ENCODE data around the gene SIVA1. TPM values are rescaled to one million over a fixed set of nuclear protein-coding genes. Genes with fewer than 3 reads are reported as not detected.

SIVA1 gene
- total and polyA plus RNA-seq, 2 donors (not counting 1 experiment from before 2014, with no cell fraction given): 50.7 to 123 TPM

DNA sequence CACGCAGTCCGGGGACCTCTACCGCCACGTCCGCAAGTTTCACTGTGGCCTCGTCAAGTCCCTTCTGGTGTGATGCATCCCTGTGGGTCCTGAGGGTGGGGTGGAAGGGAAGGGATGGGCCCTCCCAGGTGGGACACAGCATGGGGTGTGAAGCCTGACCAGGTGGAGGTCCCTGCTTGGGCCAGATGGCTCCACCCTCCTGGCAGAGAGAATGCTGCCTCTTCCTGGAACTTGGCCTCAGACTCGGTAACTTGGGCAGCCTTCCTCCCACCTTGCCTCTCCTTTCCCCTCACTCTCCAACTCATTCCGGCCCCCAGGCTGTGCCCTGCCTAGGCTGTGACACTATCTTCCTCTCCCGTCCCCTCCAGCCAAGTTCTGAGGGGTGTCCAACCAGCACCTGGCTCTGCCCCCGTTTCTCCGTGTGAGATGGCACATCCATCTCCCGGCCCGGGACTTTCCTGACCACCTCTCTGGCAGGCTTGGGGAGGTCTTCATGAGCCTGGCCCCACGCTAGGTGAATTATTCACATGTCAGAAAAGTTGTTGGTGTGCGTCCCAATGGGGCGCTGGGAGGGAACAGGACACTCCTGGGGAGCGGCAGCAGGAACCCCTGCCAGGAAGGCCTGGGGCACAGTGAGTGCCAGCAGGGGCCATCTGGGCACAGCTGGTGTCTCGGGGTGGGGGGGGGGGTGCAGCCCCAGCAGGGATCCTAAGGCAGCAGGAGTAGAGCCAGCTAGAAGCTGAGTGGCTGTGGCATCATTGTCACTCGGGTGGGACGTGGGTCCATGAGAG lies 49.6 kb downstream of the SIVA1 start:
- H3K4me2 ChIP-seq (replicated peaks; ENCODE audit: low read depth, low read length, poor library complexity, severe bottlenecking): peak overlapping the region; percentile 99
- H2AFZ ChIP-seq (ENCODE audit: insufficient read depth, low read depth, low read length, poor library complexity, severe bottlenecking): no peak overlapping the region
- DNase-seq (no peak), ATAC-seq (ENCODE audit: low read depth) (no peak)
- H3K27me3 ChIP-seq (replicated peaks in 1 of 4; ENCODE audit: control extremely low read depth in 1 of 4, control insufficient read depth in 3 of 4, insufficient read depth in 4 of 4, low read length in 3 of 4): no peaks in the 10 kb centered on the region
- H3K36me3 ChIP-seq (replicated peaks in 1 of 2; ENCODE audit: control extremely low read depth in 1 of 2, control insufficient read depth in 1 of 2, extremely low read depth in 1 of 2, insufficient read depth in 2 of 2, low read length in 1 of 2): no peaks in the 10 kb centered on the region
- Mint-ChIP-seq H3K27me3 (no peaks in the 10 kb centered on the region), H3K4me1 (peaks cover 35% of the 10 kb centered on the region), H3K9me3 (ENCODE audit: insufficient read depth) (no peaks in the 10 kb centered on the region), H3K4me3 (peak overlapping the region; percentile 71), H3K27ac (no peak overlapping the region)
- TF ChIP-seq CTCF (IDR thresholded peaks at IDR 0.05) (no peak), EZH2 (IDR thresholded peaks at IDR 0.05; ENCODE audit: borderline replicate concordance, insufficient read depth, low read depth, low read length, poor library complexity, severe bottlenecking) (no peak)
- no peak overlapping the region for H3K27ac ChIP-seq (ENCODE audit: low read length in 2 of 2)
- intact Hi-C loops (cut with micrococcal nuclease): no loop called here
- H4K20me1 ChIP-seq (ENCODE audit: control insufficient read depth, insufficient read depth, low read length, poor library complexity, severe bottlenecking): peaks cover 31% of the 10 kb centered on the region
- H3K79me2 ChIP-seq (ENCODE audit: control insufficient read depth, insufficient read depth, low read length): peaks cover 4% of the 10 kb centered on the region
- no peak overlapping the region for H3K4me3 ChIP-seq (ENCODE audit: control extremely low read depth in 1 of 5, extremely low read depth in 1 of 5, insufficient read depth in 1 of 5, low read depth in 2 of 5, low read length in 4 of 5)
- CTCF ChIA-PET: interaction anchor here (1.0 to 2.4 kb wide), 3 partner anchors 11 to 34 kb away, joined by 4 to 13 read pairs (median 7); no protein-coding TSS in a partner anchor
- H3K9me3 ChIP-seq (ENCODE audit: control extremely low read depth in 1 of 3, control insufficient read depth in 2 of 3, insufficient read depth in 1 of 3, low read length in 2 of 3): no peaks in the 10 kb centered on the region
- H3K9ac ChIP-seq (ENCODE audit: low read length): no peak overlapping the region
- POLR2A ChIA-PET: no interaction called here
- peaks cover 13 to 46% of the 10 kb centered on the region in 2 donors for H3K4me1 ChIP-seq (ENCODE audit: control insufficient read depth in 2 of 2, insufficient read depth in 2 of 2, low read length in 2 of 2)
- WGBS (ENCODE audit: insufficient coverage): 95% methylated on average over 20 of the region's 20 CpGs

GRCh38 chr14:104803280-104803911 lies 50.4 kb downstream of the SIVA1 start:
- WGBS (ENCODE audit: insufficient coverage): 73% methylated on average over 18 of the region's 19 CpGs
- Histone ChIP-seq H3K27me3 (replicated peaks in 1 of 4; ENCODE audit: control extremely low read depth in 1 of 4, control insufficient read depth in 3 of 4, insufficient read depth in 4 of 4, low read length in 3 of 4) (no peaks in the 10 kb centered on the region), H3K4me3 (ENCODE audit: control extremely low read depth in 1 of 5, extremely low read depth in 1 of 5, insufficient read depth in 1 of 5, low read depth in 2 of 5, low read length in 4 of 5) (no peak overlapping the region), H3K4me2 (replicated peaks; ENCODE audit: low read depth, low read length, poor library complexity, severe bottlenecking) (no peak overlapping the region), H3K4me1 (ENCODE audit: control insufficient read depth in 2 of 2, insufficient read depth in 2 of 2, low read length in 2 of 2) (peaks cover 13 to 40% of the 10 kb centered on the region in 2 donors), H3K9me3 (ENCODE audit: control extremely low read depth in 1 of 3, control insufficient read depth in 2 of 3, insufficient read depth in 1 of 3, low read length in 2 of 3) (no peaks in the 10 kb centered on the region), H4K20me1 (ENCODE audit: control insufficient read depth, insufficient read depth, low read length, poor library complexity, severe bottlenecking) (peaks cover 31% of the 10 kb centered on the region), H3K27ac (ENCODE audit: low read length in 2 of 2) (no peak overlapping the region), H3K79me2 (ENCODE audit: control insufficient read depth, insufficient read depth, low read length) (peaks cover 4% of the 10 kb centered on the region), H2AFZ (ENCODE audit: insufficient read depth, low read depth, low read length, poor library complexity, severe bottlenecking) (no peak overlapping the region), H3K36me3 (replicated peaks in 1 of 2; ENCODE audit: control extremely low read depth in 1 of 2, control insufficient read depth in 1 of 2, extremely low read depth in 1 of 2, insufficient read depth in 2 of 2, low read length in 1 of 2) (no peaks in the 10 kb centered on the region), H3K9ac (ENCODE audit: low read length) (no peak overlapping the region)
- ATAC-seq (ENCODE audit: low read depth) (no peak), DNase-seq (no peak)
- no peak overlapping the region for H3K4me3 Mint-ChIP-seq
- intact Hi-C loops (cut with micrococcal nuclease): no loop called here
- no peaks in the 10 kb centered on the region for H3K27me3 Mint-ChIP-seq
- no peak overlapping the region for H3K27ac Mint-ChIP-seq
- no peaks in the 10 kb centered on the region for H3K9me3 Mint-ChIP-seq (ENCODE audit: insufficient read depth)
- ChIA-PET POLR2A (no interaction called here), CTCF (interaction anchor here (1.0 kb wide), 1 partner anchor 35 kb away, joined by 4 read pairs; no protein-coding TSS in a partner anchor)
- no peak for TF ChIP-seq EZH2 (IDR thresholded peaks at IDR 0.05; ENCODE audit: borderline replicate concordance, insufficient read depth, low read depth, low read length, poor library complexity, severe bottlenecking)
- no peak for TF ChIP-seq CTCF (IDR thresholded peaks at IDR 0.05)
- peaks cover 30% of the 10 kb centered on the region for H3K4me1 Mint-ChIP-seq
